ENCODE results near the gene PHF20.

- TF ChIP-seq, protein P1, sequence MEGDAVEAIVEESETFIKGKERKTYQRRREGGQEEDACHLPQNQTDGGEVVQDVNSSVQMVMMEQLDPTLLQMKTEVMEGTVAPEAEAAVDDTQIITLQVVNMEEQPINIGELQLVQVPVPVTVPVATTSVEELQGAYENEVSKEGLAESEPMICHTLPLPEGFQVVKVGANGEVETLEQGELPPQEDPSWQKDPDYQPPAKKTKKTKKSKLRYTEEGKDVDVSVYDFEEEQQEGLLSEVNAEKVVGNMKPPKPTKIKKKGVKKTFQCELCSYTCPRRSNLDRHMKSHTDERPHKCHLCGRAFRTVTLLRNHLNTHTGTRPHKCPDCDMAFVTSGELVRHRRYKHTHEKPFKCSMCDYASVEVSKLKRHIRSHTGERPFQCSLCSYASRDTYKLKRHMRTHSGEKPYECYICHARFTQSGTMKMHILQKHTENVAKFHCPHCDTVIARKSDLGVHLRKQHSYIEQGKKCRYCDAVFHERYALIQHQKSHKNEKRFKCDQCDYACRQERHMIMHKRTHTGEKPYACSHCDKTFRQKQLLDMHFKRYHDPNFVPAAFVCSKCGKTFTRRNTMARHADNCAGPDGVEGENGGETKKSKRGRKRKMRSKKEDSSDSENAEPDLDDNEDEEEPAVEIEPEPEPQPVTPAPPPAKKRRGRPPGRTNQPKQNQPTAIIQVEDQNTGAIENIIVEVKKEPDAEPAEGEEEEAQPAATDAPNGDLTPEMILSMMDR (IDR thresholded peaks at IDR 0.05; ENCODE audit: insufficient read depth, low read depth, low read length): no peak
- TF ChIP-seq EZH2 (IDR thresholded peaks at IDR 0.05; ENCODE audit: insufficient read depth, low read length): no peak
These were observed 109.9 kb downstream of the PHF20 start for GRCh38 chr20:35881676-35882075.

Data from astrocyte (in vitro differentiated cells and primary cell).